ENCODE measurements around the gene C12orf54.

GRCh38 chr12:48489012-48489411, 6.7 kb downstream of the C12orf54 start:
- TF ChIP-seq POLR2A (IDR thresholded peaks at IDR 0.05; ENCODE audit: low read depth, low read length) = no peak
- no peak for TF ChIP-seq TAF1 (IDR thresholded peaks at IDR 0.05; ENCODE audit: borderline replicate concordance, low read depth, low read length)
